A204.1 (cell line): ENCODE results near the gene RAB27A.

Experiments used
- FAIRE-seq: peaks from 2 replicates; lab custom pipeline; 2012; peaks lifted over from hg19 to GRCh38; lab: Jason Lieb, UNC

The RAB27A gene

GRCh38 chr15:55222588-55222987 is 67.0 kb downstream of the RAB27A start:
- FAIRE-seq = no peak

GRCh38 chr15:55221090-55222011 is 68.3 kb downstream of the RAB27A start:
- no peak for FAIRE-seq

- no peak for FAIRE-seq
These were observed 69.0 kb downstream of the RAB27A start for GRCh38 chr15:55220606-55221005.

- FAIRE-seq = no peak
These were observed 71.6 kb downstream of the RAB27A start for GRCh38 chr15:55218056-55218455.

- no peak for FAIRE-seq
These were observed 85.1 kb downstream of the RAB27A start for GRCh38 chr15:55204464-55204863.

- FAIRE-seq = no peak
These were observed 87.4 kb downstream of the RAB27A start for GRCh38 chr15:55202206-55202605.

- FAIRE-seq = no peak
These were observed 90.9 kb downstream of the RAB27A start for GRCh38 chr15:55198706-55199105.

- no peak for FAIRE-seq
These were observed 91.9 kb downstream of the RAB27A start for GRCh38 chr15:55197719-55198118.

GRCh38 chr15:55197362-55197705 is 92.3 kb downstream of the RAB27A start:
- FAIRE-seq = no peak

GRCh38 chr15:55196458-55197361 is 92.9 kb downstream of the RAB27A start, which contains the start of gene RSL24D1:
TSS of gene RSL24D1 (minus strand) at chr15:55196941. CDS start at chr15:55196890, 51 bp downstream.
- peak; percentile 99 for FAIRE-seq

- no peak for FAIRE-seq
These were observed 93.6 kb downstream of the RAB27A start for GRCh38 chr15:55195996-55196395.

- FAIRE-seq = no peak
These were observed 95.4 kb downstream of the RAB27A start for GRCh38 chr15:55194256-55194655.

- FAIRE-seq = no peak
These were observed 103.3 kb downstream of the RAB27A start for GRCh38 chr15:55186331-55186730.

- FAIRE-seq = no peak
These were observed 105.9 kb downstream of the RAB27A start for GRCh38 chr15:55183679-55184078.

- FAIRE-seq = no peak
These were observed 110.5 kb downstream of the RAB27A start for GRCh38 chr15:55179141-55179540.

GRCh38 chr15:55170361-55170760 is 119.3 kb downstream of the RAB27A start:
- FAIRE-seq = no peak

- FAIRE-seq = peak; percentile 84
These were observed 121.2 kb downstream of the RAB27A start for GRCh38 chr15:55168350-55168974.

- FAIRE-seq = no peak
These were observed 125.3 kb downstream of the RAB27A start for GRCh38 chr15:55164284-55164683.
